ENCODE data around the gene CELA2B. TPM values are rescaled to one million over a fixed set of nuclear protein-coding genes. Genes with fewer than 3 reads are reported as not detected.

The CELA2B gene
- total and polyA plus RNA-seq, 10 of the 15 experiments (the other 5 are each of a cell fraction or from before 2014, with no cell fraction given), result not detected

- no peak overlapping the region for H3K27ac ChIP-seq (ENCODE audit: control insufficient read depth, insufficient read depth)
- H3K36me3 ChIP-seq (ENCODE audit: control insufficient read depth in 2 of 2, insufficient read depth in 2 of 2, low read length in 1 of 2), result no peaks in the 10 kb centered on the region
- no peaks in the 10 kb centered on the region; the same call in 2 of the 3 replicates for H3K9me3 ChIP-seq (replicated peaks; ENCODE audit: control insufficient read depth, insufficient read depth, low read length)
- peaks cover 4% of the 10 kb centered on the region for H3K4me1 ChIP-seq (ENCODE audit: control insufficient read depth, insufficient read depth, low read length)
- no peaks in the 10 kb centered on the region for H4K20me1 ChIP-seq (ENCODE audit: control insufficient read depth, insufficient read depth)
- TF ChIP-seq E2F4 (IDR thresholded peaks at IDR 0.05; ENCODE audit: low read depth, low read length) (no peak), IRF4 (IDR thresholded peaks at IDR 0.05; ENCODE audit: low read depth, low read length) (no peak), ASH2L (IDR thresholded peaks at IDR 0.05; ENCODE audit: borderline replicate concordance, low read depth) (no peak), GATAD2B (conservative IDR thresholded peaks at IDR 0.05; ENCODE audit: low read depth) (no peak), JUNB (IDR thresholded peaks at IDR 0.05) (no peak), CREB1 (IDR thresholded peaks at IDR 0.05; ENCODE audit: low read depth) (no peak), RB1 (IDR thresholded peaks at IDR 0.05; ENCODE audit: borderline replicate concordance) (no peak), NRF1 (conservative IDR thresholded peaks at IDR 0.05; ENCODE audit: low read depth, low read length) (no peak), NFXL1 (IDR thresholded peaks at IDR 0.05; ENCODE audit: borderline replicate concordance) (no peak), ZNF24 (IDR thresholded peaks at IDR 0.05) (no peak), ZNF207 (IDR thresholded peaks at IDR 0.05; ENCODE audit: borderline replicate concordance) (no peak), SREBF2 (IDR thresholded peaks at IDR 0.05; ENCODE audit: low read length) (no peak), RBBP5 (conservative IDR thresholded peaks at IDR 0.05) (no peak), DPF2 (IDR thresholded peaks at IDR 0.05) (no peak), ZBED1 (IDR thresholded peaks at IDR 0.05; ENCODE audit: borderline replicate concordance) (no peak), EP300 (IDR thresholded peaks at IDR 0.05; ENCODE audit: borderline replicate concordance in 1 of 2, control insufficient read depth in 1 of 2, low read depth in 2 of 2, low read length in 2 of 2) (no peak), SMARCA5 (IDR thresholded peaks at IDR 0.05) (no peak), ZNF687 (IDR thresholded peaks at IDR 0.05) (no peak)
- FAIRE-seq (no peak), ATAC-seq (no peak), DNase-seq (ENCODE audit: low read depth, low spot score) (no peak)
- no peak overlapping the region for H2AFZ ChIP-seq (ENCODE audit: control insufficient read depth, low read depth, low read length)
- POLR2A ChIA-PET, result interaction anchor here (0.6 kb wide), 1 partner anchor 171 kb away, joined by 6 read pairs; no protein-coding TSS in a partner anchor
- WGBS (ENCODE audit: insufficient coverage, insufficient replicate concordance, low lambda C conversion rate, missing lambda C conversion rate), result 91% methylated on average over 1 of the region's 1 CpG
- H3K4me2 ChIP-seq (ENCODE audit: control insufficient read depth, insufficient read depth), result no peak overlapping the region
- SMC1A ChIA-PET (ENCODE audit: uncharacterized antibody, unreplicated experiment), result no interaction called here
- no TSS peak for BruUV-seq (replicated peaks)
- no peaks in the 10 kb centered on the region for H3K27me3 ChIP-seq (replicated peaks in 1 of 2; ENCODE audit: control insufficient read depth in 2 of 2, insufficient read depth in 2 of 2, low read length in 1 of 2)
- no peak overlapping the region for H3K9ac ChIP-seq (ENCODE audit: control insufficient read depth, insufficient read depth, low read length)
- no peaks in the 10 kb centered on the region for H3K79me2 ChIP-seq (ENCODE audit: control insufficient read depth, insufficient read depth, low read length)
- in situ Hi-C loops (cut with MboI) (no loop called here), intact Hi-C loops (cut with micrococcal nuclease; ENCODE audit: unreplicated experiment) (no loop called here)
- no peak overlapping the region for H3K4me3 ChIP-seq
- CTCF ChIA-PET, result no interaction called here
- RAD21 ChIA-PET (ENCODE audit: unreplicated experiment), result no interaction called here
Observed at GRCh38 chr1:15452216-15452615, 23.7 kb upstream of the CELA2B start.

Data from GM12878 (cell line).